Activated CD8-positive, alpha-beta T cell treated with anti-CD3 and anti-CD28 coated beads for 36 hours (primary cell): Measurements from ENCODE around the gene TMEM214. TPM values are rescaled to one million over a fixed set of nuclear protein-coding genes. Genes with fewer than 3 reads are reported as not detected.

ENCODE experiments used
- ATAC-seq: fragments of 200-7000 bp; cut with Tn5 transposase; one replicate; pipeline ENCODE4 v1.10.0; 2021; ENCODE audit warnings: mild to moderate bottlenecking, moderate library complexity
- CTCF ChIA-PET: fragments of 350-600 bp; sonication (Branson Sonifier 250); formaldehyde crosslinking; loops from one replicate; lab custom pipeline; 2021; ENCODE audit warnings: antibody characterized with exemption; lab: Charles Lee
- POLR2A ChIA-PET: fragments of 350-600 bp; sonication (Branson Sonifier 250); formaldehyde crosslinking; loops from one replicate; lab custom pipeline; 2021; ENCODE audit warnings: antibody characterized with exemption; lab: Charles Lee
- DNase-seq: peaks from one replicate; pipeline ENCODE4 v3.0.0-alpha.2; 2020
- H3K27ac Mint-ChIP-seq: one replicate; pipeline ENCODE4 v1.8.0; 2021; ENCODE audit warnings: mild to moderate bottlenecking, mixed read lengths
- H3K27me3 Mint-ChIP-seq: one replicate; pipeline ENCODE4 v1.8.0; 2021; ENCODE audit warnings: mixed read lengths
- H3K36me3 Mint-ChIP-seq: one replicate; pipeline ENCODE4 v1.8.0; 2021; ENCODE audit warnings: low read depth, mixed read lengths
- H3K4me1 Mint-ChIP-seq: one replicate; pipeline ENCODE4 v1.8.0; 2021; ENCODE audit warnings: low read depth, mixed read lengths
- H3K4me3 Mint-ChIP-seq: one replicate; pipeline ENCODE4 v1.8.0; 2021; ENCODE audit warnings: mild to moderate bottlenecking, moderate library complexity, mixed read lengths
- H3K9me3 Mint-ChIP-seq: one replicate; pipeline ENCODE4 v1.8.0; 2021; ENCODE audit warnings: mixed read lengths
- CTCF ChIP-seq: fragments of 200-600 bp; IDR thresholded peaks from one replicate; pipeline ENCODE4 v1.8.0; 2022; ENCODE audit warnings: antibody characterized with exemption, mild to moderate bottlenecking
- intact Hi-C: fragments of 100-400 bp; cut with micrococcal nuclease; formaldehyde crosslinking; loops from one replicate; pipeline ENCODE4 v1.10.0; 2022
- total RNA-seq, 2 experiments: library from RNA; stranded (reverse); gene quantifications; one replicate each; pipeline ENCODE4 v1.2.3, GENCODE V29; 2021

The TMEM214 gene
- total RNA-seq, 2 experiments from 2014 or later, result 54.1 to 58.9 TPM

DNA sequence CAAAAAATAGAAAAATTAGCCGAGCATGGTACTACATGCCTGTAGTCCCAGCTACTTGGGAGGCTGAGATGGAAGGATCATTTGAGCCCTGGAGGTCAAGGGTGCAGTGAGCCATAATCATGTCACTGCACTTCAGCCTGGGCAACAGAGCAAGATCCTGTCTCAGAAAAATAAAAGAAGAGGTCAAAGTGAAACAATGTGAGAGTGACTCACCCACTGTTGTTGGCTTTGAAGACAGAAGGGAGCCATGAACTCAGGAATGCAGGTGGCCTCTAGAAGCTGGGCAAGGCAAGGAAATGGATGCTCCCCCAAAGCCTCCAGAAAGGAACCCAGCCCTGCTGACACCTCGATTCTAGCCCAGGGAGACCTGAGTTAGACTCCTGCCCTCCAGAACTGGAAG is 3.7 kb upstream of the TMEM214 start:
- TF ChIP-seq CTCF, result no peak
- Mint-ChIP-seq H3K4me1 (peaks cover 26% of the 10 kb centered on the region), H3K36me3 (peaks cover 19% of the 10 kb centered on the region), H3K9me3 (no peaks in the 10 kb centered on the region), H3K4me3 (no peak overlapping the region), H3K27ac (no peak overlapping the region), H3K27me3 (no peaks in the 10 kb centered on the region)
- intact Hi-C loops, result no loop called here
- ATAC-seq (no peak), DNase-seq (no peak)
- ChIA-PET CTCF (no interaction called here), POLR2A (interaction anchor here (0.9 to 1.1 kb wide), 3 partner anchors 21 to 46 kb away, joined by 3 read pairs; no protein-coding TSS in a partner anchor)

DNA sequence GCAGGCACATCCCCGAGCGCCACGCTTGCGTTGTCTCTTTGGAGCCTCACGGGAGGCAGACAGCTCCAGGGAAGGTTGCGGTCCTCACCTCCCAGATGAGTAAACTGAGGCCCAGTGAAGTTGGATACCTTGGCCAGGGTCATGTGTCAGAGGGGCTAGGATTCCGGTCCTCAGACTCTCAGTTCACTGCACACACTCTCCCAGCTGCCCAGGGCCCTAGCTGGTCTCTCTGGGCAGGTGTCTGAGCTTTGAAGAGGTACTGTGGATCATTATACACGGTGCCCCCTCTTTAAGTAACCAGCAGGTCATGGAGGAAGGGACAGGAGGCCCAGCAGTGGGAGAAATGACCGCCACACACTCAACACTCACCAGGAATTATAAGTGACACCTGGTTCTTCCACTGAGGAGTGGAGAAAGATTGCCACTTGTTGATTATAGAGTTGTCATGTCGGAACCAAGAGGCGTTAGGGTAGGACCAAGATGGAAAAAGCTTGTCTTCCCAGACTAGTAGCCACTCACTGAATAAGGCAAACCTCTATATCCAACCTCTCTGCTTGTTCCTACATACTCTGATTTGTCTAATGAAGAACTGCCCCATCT is 588 bp downstream of the TMEM214 start:
- Mint-ChIP-seq H3K4me3 (peak overlapping the region; percentile 94), H3K9me3 (no peaks in the 10 kb centered on the region), H3K4me1 (peaks cover 31% of the 10 kb centered on the region), H3K36me3 (peaks cover 40% of the 10 kb centered on the region), H3K27me3 (no peaks in the 10 kb centered on the region), H3K27ac (peak overlapping the region; percentile 88)
- CTCF ChIA-PET, result interaction anchor here (0.8 to 2.2 kb wide), 5 partner anchors 17 to 246 kb away, joined by 3 to 8 read pairs (median 5); partner anchors contain the start of gene AGBL5
- POLR2A ChIA-PET, result interaction anchor here (1.0 to 3.9 kb wide), 9 partner anchors 11 to 101 kb away, joined by 3 to 23 read pairs (median 3); partner anchors contain the start of genes AGBL5, OST4 and PREB
- ATAC-seq, result no peak
- intact Hi-C loops, result no loop called here
- TF ChIP-seq CTCF, result no peak
- DNase-seq, result no peak

DNA sequence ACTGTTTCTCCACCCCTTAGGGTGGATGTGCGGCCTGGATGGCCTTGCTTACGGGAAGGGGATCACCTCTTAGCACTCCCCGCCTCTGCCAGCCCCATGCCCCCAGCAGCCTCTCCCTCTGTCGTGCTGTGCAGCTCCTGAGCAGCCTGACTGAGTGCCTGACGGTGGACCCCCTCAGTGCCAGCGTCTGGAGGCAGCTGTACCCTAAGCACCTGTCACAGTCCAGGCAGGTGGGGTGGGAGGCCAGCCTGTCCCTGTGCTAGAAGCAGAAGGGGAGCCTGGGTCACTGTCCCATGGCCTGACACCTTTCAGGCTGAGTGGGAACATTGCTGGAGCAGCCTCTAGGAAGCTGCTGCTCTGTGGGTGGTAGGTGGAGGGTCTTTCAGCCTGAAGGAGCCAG is 5.2 kb downstream of the TMEM214 start:
- ChIA-PET POLR2A (no interaction called here), CTCF (interaction anchor here (1.1 to 1.5 kb wide), 3 partner anchors 12 to 79 kb away, joined by 3 to 7 read pairs (median 5); partner anchors contain the start of gene OST4)
- no peak overlapping the region for H3K4me3 Mint-ChIP-seq
- H3K36me3 Mint-ChIP-seq, result peaks cover 47% of the 10 kb centered on the region
- H3K9me3 Mint-ChIP-seq, result no peaks in the 10 kb centered on the region
- no peak for TF ChIP-seq CTCF
- no peak for ATAC-seq
- intact Hi-C loops, result no loop called here
- no peak overlapping the region for H3K27ac Mint-ChIP-seq
- H3K4me1 Mint-ChIP-seq, result peaks cover 15% of the 10 kb centered on the region
- no peaks in the 10 kb centered on the region for H3K27me3 Mint-ChIP-seq
- DNase-seq, result no peak

- no peak overlapping the region for H3K4me3 Mint-ChIP-seq
- DNase-seq (no peak), ATAC-seq (no peak)
- no peak for TF ChIP-seq CTCF
- ChIA-PET POLR2A (interaction anchor here (1.2 to 3.4 kb wide), 3 partner anchors 12 to 21 kb away, joined by 3 to 26 read pairs (median 4); partner anchors contain the start of gene AGBL5), CTCF (interaction anchor here (1.5 to 1.9 kb wide), 2 partner anchors 11 to 22 kb away, joined by 5 to 7 read pairs; no protein-coding TSS in a partner anchor)
- H3K9me3 Mint-ChIP-seq, result no peaks in the 10 kb centered on the region
- peaks cover 10% of the 10 kb centered on the region for H3K4me1 Mint-ChIP-seq
- no peaks in the 10 kb centered on the region for H3K27me3 Mint-ChIP-seq
- no peak overlapping the region for H3K27ac Mint-ChIP-seq
- peaks cover 42% of the 10 kb centered on the region for H3K36me3 Mint-ChIP-seq
- intact Hi-C loops, result no loop called here
Measured at GRCh38 chr2:27038631-27039339, 6.0 kb downstream of the TMEM214 start.
